ENCODE measurements around the gene IGSF5. TPM values are rescaled to one million over a fixed set of nuclear protein-coding genes. Genes with fewer than 3 reads are reported as not detected.

IGSF5 gene
- total RNA-seq, 1 donor from 2014 or later, result 0.60 TPM

DNA sequence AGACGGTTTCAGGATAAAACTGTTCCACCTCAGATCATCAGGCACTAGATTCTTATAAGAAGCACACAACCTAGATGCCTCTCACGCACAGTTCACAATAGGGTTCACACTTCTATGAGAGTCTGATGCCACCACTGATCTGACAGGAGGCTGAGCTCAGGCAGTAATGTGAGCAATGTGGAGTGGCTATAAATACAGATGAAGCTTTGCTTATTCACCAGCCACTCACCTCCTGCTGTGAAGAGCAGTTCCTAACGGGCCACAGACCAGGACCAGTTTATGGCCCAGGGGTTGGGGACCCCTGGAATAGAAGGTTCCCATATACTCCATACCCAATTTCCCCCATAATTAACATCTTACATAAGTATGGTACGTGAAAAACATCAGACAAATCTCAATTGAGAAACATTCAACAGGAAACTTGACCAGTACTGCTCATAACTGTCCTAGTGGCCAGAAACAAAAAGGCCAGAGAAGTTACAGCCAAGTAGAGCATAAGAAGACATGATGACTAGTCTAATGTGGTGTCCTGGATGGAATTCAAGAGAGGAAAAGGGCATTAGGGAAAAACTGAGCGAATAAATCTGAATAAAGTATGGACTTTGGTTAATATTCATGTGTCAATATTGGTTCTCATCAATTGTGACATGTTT is 24.7 kb upstream of the IGSF5 start:
- no peak for DNase-seq (ENCODE audit: low spot score)
- Mint-ChIP-seq H3K4me1 (no peaks in the 10 kb centered on the region), H3K36me3 (peaks cover 3% of the 10 kb centered on the region)

DNA sequence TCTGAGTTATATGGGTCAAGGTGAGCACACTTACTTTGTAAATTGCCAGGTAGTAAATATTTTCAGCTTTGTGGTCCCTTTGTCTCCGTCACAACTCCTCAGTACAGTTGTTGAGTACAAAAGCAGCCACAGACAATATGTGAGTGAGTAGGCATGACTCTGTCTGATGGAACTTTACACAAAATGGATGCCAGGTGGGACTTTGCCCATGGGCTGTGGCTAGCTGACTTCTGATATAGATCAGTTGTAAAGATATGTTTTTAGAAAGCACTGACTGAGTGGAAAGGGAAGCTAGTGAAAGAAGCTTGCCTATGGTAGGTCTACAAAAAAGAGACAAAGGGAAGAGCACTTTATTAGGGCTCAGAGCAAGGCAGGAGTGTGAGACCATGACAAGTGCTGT is 23.1 kb upstream of the IGSF5 start:
- H3K27me3 Mint-ChIP-seq (ENCODE audit: insufficient read depth, low read depth), result no peaks in the 10 kb centered on the region
- H3K79me2 ChIP-seq (ENCODE audit: low read depth), result no peaks in the 10 kb centered on the region
- H3K4me1 Mint-ChIP-seq, result no peaks in the 10 kb centered on the region
- peaks cover 3% of the 10 kb centered on the region for H3K36me3 Mint-ChIP-seq
- no peak overlapping the region for H3K9ac ChIP-seq
- TF ChIP-seq EZH2phosphoT487 (IDR thresholded peaks at IDR 0.05) (no peak), EZH2 (IDR thresholded peaks at IDR 0.05) (no peak)
- TF ChIP-seq, protein P1, sequence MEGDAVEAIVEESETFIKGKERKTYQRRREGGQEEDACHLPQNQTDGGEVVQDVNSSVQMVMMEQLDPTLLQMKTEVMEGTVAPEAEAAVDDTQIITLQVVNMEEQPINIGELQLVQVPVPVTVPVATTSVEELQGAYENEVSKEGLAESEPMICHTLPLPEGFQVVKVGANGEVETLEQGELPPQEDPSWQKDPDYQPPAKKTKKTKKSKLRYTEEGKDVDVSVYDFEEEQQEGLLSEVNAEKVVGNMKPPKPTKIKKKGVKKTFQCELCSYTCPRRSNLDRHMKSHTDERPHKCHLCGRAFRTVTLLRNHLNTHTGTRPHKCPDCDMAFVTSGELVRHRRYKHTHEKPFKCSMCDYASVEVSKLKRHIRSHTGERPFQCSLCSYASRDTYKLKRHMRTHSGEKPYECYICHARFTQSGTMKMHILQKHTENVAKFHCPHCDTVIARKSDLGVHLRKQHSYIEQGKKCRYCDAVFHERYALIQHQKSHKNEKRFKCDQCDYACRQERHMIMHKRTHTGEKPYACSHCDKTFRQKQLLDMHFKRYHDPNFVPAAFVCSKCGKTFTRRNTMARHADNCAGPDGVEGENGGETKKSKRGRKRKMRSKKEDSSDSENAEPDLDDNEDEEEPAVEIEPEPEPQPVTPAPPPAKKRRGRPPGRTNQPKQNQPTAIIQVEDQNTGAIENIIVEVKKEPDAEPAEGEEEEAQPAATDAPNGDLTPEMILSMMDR (IDR thresholded peaks at IDR 0.05), result no peak
- peaks cover 12% of the 10 kb centered on the region for H3K9me3 Mint-ChIP-seq
- no peaks in the 10 kb centered on the region for H3K36me3 ChIP-seq
- no peak overlapping the region for H3K27ac ChIP-seq
- H3K4me2 ChIP-seq, result no peak overlapping the region
- H2AFZ ChIP-seq (replicated peaks), result no peak overlapping the region
- DNase-seq (ENCODE audit: low spot score), result no peak
- H3K4me3 ChIP-seq, result no peak overlapping the region
- H3K4me1 ChIP-seq, result no peaks in the 10 kb centered on the region
- no peaks in the 10 kb centered on the region for H3K27me3 ChIP-seq
- no peak overlapping the region for H3K27ac Mint-ChIP-seq
- no peaks in the 10 kb centered on the region for H4K20me1 ChIP-seq (ENCODE audit: low read depth)
- no peak overlapping the region for H3K4me3 Mint-ChIP-seq
- no peaks in the 10 kb centered on the region for H3K9me3 ChIP-seq (ENCODE audit: low read depth)
- no peaks in the 10 kb centered on the region for H3F3A ChIP-seq (ENCODE audit: low read depth)

More for the DNA sequence above, 24.7 kb upstream of the IGSF5 start:
- H3K36me3 ChIP-seq, result no peaks in the 10 kb centered on the region
- no peak overlapping the region for H3K4me2 ChIP-seq
- H3K9me3 ChIP-seq (ENCODE audit: low read depth), result no peaks in the 10 kb centered on the region
- H4K20me1 ChIP-seq (ENCODE audit: low read depth), result no peaks in the 10 kb centered on the region
- no peaks in the 10 kb centered on the region for H3K27me3 ChIP-seq
- no peaks in the 10 kb centered on the region for H3F3A ChIP-seq (ENCODE audit: low read depth)
- H3K4me1 ChIP-seq, result no peaks in the 10 kb centered on the region
- H3K4me3 ChIP-seq, result no peak overlapping the region
- H2AFZ ChIP-seq (replicated peaks), result no peak overlapping the region
- Mint-ChIP-seq H3K4me3 (no peak overlapping the region), H3K27me3 (ENCODE audit: insufficient read depth, low read depth) (no peaks in the 10 kb centered on the region), H3K9me3 (peaks cover 12% of the 10 kb centered on the region), H3K27ac (no peak overlapping the region)
- no peak overlapping the region for H3K27ac ChIP-seq
- TF ChIP-seq EZH2 (IDR thresholded peaks at IDR 0.05) (no peak), EZH2phosphoT487 (IDR thresholded peaks at IDR 0.05) (no peak)
- TF ChIP-seq, protein P1 (IDR thresholded peaks at IDR 0.05), result no peak
- no peaks in the 10 kb centered on the region for H3K79me2 ChIP-seq (ENCODE audit: low read depth)
- H3K9ac ChIP-seq, result no peak overlapping the region

DNA sequence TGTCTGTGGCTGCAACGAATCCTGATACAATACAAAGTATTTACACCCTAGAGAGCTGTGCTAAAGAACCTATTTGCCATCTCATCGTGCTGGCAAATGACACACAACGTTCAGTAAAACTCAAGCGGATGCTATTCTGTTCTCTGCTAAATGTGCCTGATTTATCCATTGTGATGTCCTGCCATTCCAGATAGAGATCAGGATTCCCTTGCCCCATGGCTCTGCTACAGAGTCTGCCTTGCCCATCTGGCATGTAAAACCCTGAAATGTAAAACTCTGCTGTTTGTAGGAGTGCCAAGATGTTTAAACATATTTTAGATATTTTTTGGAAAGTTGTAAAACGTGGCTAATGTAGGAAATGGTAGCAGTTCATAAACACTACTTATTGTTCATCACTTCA is 20.0 kb upstream of the IGSF5 start:
- H3K36me3 Mint-ChIP-seq, result peaks cover 3% of the 10 kb centered on the region
- no peak overlapping the region for H3K27ac ChIP-seq
- no peaks in the 10 kb centered on the region for H3K27me3 Mint-ChIP-seq (ENCODE audit: insufficient read depth, low read depth)
- no peaks in the 10 kb centered on the region for H3K9me3 ChIP-seq (ENCODE audit: low read depth)
- H3K27ac Mint-ChIP-seq, result no peak overlapping the region
- no peak for DNase-seq (ENCODE audit: low spot score)
- no peaks in the 10 kb centered on the region for H3F3A ChIP-seq (ENCODE audit: low read depth)
- no peak overlapping the region for H3K4me3 Mint-ChIP-seq
- no peaks in the 10 kb centered on the region for H3K4me1 Mint-ChIP-seq
- H3K9me3 Mint-ChIP-seq, result peaks cover 12% of the 10 kb centered on the region
- no peak overlapping the region for H2AFZ ChIP-seq (replicated peaks)
- no peaks in the 10 kb centered on the region for H3K4me1 ChIP-seq
- TF ChIP-seq EZH2phosphoT487 (IDR thresholded peaks at IDR 0.05) (no peak), EZH2 (IDR thresholded peaks at IDR 0.05) (no peak)
- TF ChIP-seq, protein P1 (IDR thresholded peaks at IDR 0.05), result no peak
- H3K27me3 ChIP-seq, result no peaks in the 10 kb centered on the region
- no peaks in the 10 kb centered on the region for H4K20me1 ChIP-seq (ENCODE audit: low read depth)
- no peaks in the 10 kb centered on the region for H3K79me2 ChIP-seq (ENCODE audit: low read depth)
- H3K36me3 ChIP-seq, result no peaks in the 10 kb centered on the region
- no peak overlapping the region for H3K9ac ChIP-seq
- H3K4me2 ChIP-seq, result no peak overlapping the region
- no peak overlapping the region for H3K4me3 ChIP-seq

Data from neural progenitor cell (in vitro differentiated cells).